ENCODE results near the gene FAM72B.
"Not testable (repeated sequence)": the region's sequence is repeated elsewhere in the genome, so short reads cannot be mapped to it uniquely, and the experiment has no call there.

Gene FAM72B

GRCh38 chr1:121199763-121200162 is 15.6 kb upstream of the FAM72B start:
- DNase-seq, result not testable (repeated sequence)

- DNase-seq, result not testable (repeated sequence)
These were observed 13.1 kb upstream of the FAM72B start for GRCh38 chr1:121197095-121197882.

DNA sequence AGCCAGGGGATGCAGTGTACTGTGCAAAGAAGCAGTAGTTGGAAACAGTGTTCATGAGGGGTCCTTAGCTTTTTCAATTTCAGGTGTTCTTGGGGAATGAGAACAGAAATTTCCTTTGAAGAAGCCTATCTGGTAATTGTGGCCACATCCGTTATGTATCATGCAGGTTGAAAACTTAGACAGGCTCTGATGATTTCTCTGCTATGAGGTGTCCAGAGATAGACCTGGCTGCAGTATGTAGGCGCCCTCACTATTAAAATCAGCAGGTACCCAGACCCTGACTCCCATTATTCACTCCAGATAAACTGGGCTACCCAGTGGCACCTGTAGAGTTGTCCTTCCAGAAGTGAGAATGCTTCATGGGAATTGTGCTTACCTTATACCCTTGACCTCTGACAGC is 8.4 kb upstream of the FAM72B start:
- not testable (repeated sequence) for DNase-seq

DNA sequence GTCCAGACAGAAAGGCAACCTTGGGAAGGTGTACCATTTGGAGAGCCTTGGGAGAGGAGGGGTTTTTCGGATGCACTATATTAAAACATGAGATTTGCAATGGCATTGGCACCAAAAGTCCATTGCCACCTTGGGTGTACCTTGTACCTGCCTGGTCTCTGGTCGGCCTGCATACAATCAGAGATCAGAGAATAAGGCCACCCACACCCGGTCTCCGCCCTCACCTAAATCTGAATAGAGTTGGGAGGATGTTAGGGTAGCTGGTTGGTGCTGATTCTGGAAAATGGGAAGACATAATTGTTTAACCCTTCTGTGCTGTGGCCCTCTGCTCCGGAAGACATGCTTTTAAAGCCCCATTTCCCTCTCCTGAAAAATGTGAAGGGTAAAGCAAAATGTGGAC is 3.8 kb upstream of the FAM72B start:
- not testable (repeated sequence) for DNase-seq

DNA sequence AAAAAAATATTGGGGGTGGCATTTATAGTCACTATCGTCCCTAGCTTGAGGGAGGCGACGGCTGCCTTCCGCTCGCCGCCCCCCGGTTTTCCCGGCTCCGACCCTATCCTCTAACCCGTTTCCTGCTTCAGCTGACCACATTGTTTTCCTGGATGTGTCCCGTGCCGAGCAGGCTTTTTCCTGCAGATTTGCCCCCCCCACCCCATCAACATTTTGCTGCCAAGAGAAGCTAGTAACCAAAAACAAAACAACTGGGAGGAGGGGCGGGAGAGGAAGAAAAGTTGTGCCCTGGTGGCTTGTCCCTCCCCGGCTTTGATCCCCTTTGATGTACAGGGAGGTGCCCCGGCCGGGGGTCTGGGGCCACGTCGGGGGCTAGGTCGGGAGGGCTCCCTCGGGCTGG is 2.1 kb upstream of the FAM72B start:
- DNase-seq, result not testable (repeated sequence)

DNA sequence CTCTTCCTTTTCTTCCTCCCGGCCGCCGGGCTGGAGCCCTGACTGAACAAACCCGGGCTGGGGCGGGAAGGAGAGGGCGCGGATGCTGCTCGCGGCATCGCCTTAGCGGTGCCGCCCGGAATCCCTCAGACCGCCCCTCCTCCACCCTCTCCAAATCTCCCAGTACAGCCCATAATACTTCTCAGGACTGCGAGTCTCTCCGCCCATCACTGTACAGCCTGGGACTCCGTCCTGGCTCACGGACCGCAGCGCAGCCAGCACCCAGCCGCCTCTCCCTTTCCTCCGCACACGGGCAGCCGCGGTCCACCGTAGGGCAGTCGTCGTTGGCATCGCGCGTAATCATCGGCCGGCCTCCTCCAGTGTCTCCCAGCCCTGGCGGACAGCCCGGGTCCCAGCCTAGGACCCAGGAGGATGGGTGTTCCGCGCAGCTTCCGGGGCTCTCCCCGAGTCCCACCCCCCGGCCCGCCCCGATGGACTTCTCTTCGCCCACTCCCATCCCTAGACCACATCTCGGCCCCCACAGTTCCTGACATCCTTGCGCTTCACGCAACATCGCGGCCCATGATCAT is 1.1 kb upstream of the FAM72B start:
- DNase-seq, result not testable (repeated sequence)

DNA sequence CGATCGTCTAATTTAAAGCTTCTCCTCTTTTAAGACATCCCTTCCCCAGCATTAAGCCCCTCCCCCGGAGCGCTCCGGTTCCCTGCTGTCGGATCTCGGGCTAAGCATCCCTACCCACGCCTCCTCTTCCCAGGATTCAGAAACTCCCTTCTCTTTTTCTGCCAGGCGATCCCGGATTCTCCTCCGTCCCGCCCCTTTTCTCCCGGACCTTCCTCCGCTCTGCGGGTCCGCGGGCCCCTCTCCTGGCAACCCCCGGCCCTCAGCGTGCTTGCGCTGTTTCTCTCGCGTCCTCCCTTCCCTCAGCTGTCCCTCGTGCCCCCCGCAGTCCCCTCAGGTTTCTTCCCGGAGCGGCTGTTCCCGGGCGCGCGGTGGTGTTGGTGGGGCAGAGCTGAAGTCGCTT is 273 bp downstream of the FAM72B start:
- DNase-seq, result not testable (repeated sequence)

DNA sequence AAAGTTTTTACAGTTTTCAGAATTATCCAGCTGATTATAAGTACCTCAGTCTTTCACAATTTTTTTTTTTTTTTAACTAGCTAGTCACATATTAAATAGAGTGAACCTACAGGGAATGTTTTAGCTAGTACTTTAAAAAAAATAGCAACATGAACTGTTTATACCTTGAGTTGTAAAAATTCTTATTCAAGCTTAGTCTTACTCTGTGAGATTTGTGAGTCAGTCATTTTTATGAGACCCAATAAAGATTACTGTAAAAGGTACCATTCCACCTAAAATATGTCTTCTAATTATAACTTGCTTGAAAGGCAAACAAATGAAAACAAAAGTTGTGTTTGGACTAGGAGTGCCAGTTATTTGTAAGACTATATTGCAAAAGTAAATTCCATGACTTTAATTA is 5.9 kb downstream of the FAM72B start:
- DNase-seq, result not testable (repeated sequence)

DNA sequence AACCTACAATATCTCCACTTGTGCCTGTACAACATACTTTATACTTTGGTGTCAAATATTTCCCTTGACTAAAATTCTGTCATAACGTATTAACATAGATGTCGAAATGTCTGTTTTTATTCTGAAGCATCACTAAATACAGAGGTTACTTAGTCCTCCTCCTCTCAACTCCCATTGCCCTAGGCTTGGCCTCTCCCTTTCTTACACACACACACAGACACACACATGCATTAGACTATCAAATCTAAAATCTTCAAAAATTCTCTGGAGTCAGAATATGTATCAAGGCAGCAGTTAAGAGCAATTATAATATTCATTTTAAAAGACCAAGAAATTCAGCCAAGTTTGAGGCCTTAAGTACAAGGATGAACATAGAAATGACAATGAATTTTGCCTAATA is 7.5 kb downstream of the FAM72B start:
- not testable (repeated sequence) for DNase-seq

- DNase-seq, result not testable (repeated sequence)
These were observed 15.9 kb downstream of the FAM72B start for GRCh38 chr1:121168152-121168668.

- not testable (repeated sequence) for DNase-seq
These were observed 16.9 kb downstream of the FAM72B start for GRCh38 chr1:121167225-121167738.

DNA sequence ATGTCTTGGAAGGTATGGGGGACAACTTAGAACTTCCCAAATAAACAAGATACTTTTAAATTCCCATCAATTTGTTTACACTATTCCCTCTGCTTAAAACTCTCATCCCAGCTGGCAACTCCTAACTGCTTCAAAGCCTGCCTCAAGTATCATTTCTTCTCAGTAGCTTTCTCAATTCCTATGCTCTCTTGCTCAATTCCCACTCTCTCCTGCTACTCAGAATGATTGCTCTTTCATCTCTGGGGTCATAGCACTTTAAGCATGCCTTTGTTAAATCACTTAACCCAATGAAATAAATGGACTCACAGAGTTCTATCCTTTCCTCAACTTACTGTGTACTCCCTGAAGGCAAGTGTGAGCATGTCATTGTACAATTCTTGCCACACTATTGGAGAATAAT is 18.8 kb downstream of the FAM72B start:
- DNase-seq, result not testable (repeated sequence)

DNA sequence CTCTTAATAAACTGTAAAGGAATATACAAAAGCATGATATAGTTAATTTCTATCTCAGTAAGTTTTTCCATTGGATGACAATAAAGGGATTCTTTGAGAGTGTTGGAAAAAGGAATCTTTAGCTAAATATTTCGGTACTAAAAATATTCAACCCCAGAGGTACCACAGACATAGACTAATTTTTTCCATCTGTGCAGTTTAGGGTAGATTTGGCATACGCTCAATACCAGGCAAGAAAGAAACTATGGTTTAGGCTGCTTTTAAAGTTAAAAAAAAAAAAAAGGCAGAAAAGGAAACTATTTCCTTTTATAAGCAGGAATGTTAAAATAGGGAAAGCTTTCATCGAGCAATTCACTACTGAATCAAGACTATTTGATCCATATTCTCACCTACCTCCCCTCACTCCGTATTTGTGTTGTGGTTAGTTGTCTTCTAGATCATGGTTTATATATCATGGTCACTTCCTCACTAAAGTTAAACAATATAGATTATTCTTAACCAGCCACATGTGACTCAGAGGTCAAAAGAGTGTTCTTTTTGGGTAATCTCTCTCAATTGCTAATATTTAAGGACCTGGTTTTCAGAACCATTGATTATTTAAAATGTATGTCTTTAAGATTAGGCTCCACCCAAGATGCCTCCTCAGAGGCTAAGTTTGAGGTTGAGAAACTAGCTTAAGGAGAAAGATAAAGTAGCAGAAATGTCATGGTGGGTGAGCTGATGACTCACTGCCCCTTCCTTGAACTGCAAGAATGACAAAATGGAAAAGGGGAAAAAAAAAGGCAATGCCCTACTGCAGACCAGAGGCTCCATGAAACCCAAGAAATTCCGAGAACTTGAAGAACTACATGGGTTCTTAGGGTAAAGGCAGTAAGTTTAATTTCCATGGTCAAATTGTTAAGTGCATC is 20.0 kb downstream of the FAM72B start:
- not testable (repeated sequence) for DNase-seq

DNA sequence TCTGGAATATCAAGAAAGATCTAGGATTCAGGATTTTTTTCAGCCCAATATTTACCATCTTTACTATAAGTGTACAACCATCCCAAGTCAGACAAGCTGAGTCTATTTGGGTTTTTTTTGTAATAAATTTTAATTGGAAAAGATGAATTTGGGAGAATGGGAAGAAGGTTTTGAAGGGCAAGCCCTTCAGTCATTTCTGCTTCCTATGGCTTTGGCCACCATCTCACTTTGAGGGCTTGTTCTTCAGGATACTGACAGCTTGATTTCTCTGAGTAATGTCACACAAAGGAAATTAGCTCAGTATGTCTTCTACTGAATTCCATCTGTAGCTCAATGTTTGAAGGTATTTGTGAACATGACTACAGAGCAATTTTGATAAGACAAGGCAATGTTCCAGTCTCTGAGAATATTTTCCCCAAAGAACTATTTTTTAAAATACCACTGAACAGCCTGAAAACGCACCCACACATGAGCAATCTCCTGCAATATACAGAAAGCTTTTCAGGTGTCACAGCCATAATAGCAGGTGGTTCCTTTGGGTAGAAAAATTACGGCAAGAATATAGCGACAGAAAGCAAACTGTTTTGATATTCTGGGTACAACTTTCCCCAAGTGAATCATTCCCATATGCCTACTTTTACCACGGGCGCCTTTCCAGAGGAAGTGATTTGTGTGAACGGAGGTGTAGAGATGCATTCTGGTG is 22.8 kb downstream of the FAM72B start:
- not testable (repeated sequence) for DNase-seq

DNA sequence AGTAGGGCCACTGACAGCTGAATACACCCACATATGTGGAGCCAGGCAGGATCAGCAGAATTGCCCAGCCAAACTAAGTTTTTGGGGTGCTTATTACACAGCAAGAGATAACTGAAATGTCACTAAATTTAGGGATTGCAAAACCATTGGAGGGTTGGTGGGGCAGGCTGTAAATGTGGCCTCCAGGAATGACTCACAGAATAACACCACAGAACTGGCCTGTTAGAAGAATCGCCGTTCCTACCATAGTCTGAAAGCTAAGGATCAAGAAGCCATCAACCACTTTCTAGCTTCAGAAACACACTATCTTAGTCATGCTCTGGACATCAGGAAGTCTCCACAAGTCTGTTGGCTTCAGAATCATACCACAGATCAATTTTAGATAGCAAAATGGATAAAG is 24.0 kb downstream of the FAM72B start:
- DNase-seq, result not testable (repeated sequence)

GRCh38 chr1:121157609-121158008 is 26.5 kb downstream of the FAM72B start:
- DNase-seq, result not testable (repeated sequence)

- DNase-seq, result not testable (repeated sequence)
These were observed 27.1 kb downstream of the FAM72B start for GRCh38 chr1:121156958-121157603.

GRCh38 chr1:121155671-121156358 is 28.3 kb downstream of the FAM72B start:
- DNase-seq, result not testable (repeated sequence)

DNA sequence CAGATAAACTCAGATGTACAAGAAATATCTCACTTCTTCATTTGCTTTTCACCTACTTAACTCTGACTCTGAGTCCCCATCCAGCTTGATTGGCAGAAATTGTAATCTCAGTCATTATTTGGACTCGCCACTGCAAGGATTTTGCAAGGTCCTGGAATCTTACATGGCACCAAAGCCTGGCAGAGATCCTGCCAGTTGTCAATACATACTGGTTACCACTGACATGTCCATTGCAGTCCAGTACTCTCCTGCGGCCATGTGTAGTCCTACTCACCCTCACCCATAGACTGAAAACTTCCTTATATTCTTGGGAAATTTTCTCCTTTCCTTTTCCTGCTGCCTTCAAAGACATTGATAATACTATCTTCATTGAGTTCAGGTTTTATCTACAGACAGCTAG is 29.3 kb downstream of the FAM72B start:
- not testable (repeated sequence) for DNase-seq

GRCh38 chr1:121152788-121153187 is 31.4 kb downstream of the FAM72B start:
- not testable (repeated sequence) for DNase-seq

DNA sequence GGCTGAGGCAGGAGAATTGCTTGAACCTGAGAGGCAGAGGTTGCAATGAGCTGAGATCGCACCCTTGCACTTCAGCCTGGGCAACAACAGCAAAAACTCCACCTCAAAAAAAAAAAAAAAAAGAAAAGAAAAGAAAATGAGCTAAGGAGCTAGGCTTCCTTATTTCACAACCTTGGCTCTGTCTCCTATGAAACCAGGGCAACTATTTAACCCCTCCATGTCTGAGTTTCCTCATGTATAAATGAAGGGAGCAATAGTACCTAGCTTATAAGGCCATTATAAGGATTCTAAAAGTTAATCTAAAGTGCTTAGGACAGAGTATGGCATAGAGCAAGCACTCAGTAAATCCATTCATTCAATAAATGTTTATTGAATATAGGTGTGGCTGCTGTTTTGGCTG is 32.8 kb downstream of the FAM72B start:
- DNase-seq, result not testable (repeated sequence)
